ENCODE measurements around the gene CHST10.

The CHST10 gene

GRCh38 chr2:100423631-100424030, 6.2 kb upstream of the CHST10 start:
- no peaks in the 10 kb centered on the region for H3K36me3 ChIP-seq (ENCODE audit: low read depth)
- no peak overlapping the region for H3K27ac ChIP-seq (ENCODE audit: poor library complexity, severe bottlenecking)
- H3K4me3 ChIP-seq (ENCODE audit: severe bottlenecking) = no peak overlapping the region
- H3K9me3 ChIP-seq (ENCODE audit: severe bottlenecking) = no peaks in the 10 kb centered on the region
- no peak for DNase-seq (ENCODE audit: low spot score)
- no peak for TF ChIP-seq CTCF (IDR thresholded peaks at IDR 0.05; ENCODE audit: poor library complexity, severe bottlenecking)
- no peak for ATAC-seq (ENCODE audit: low read depth)
- H3K27me3 ChIP-seq (ENCODE audit: insufficient read depth, poor library complexity, severe bottlenecking) = no peaks in the 10 kb centered on the region
- H3K4me1 ChIP-seq (ENCODE audit: insufficient read depth, poor library complexity, severe bottlenecking) = no peaks in the 10 kb centered on the region

GRCh38 chr2:100422320-100423055, 5.0 kb upstream of the CHST10 start:
- no peak for DNase-seq (ENCODE audit: low spot score)
- Histone ChIP-seq H3K27me3 (ENCODE audit: insufficient read depth, poor library complexity, severe bottlenecking) (no peaks in the 10 kb centered on the region), H3K36me3 (ENCODE audit: low read depth) (no peaks in the 10 kb centered on the region), H3K27ac (ENCODE audit: poor library complexity, severe bottlenecking) (no peak overlapping the region), H3K9me3 (ENCODE audit: severe bottlenecking) (no peaks in the 10 kb centered on the region), H3K4me1 (ENCODE audit: insufficient read depth, poor library complexity, severe bottlenecking) (no peaks in the 10 kb centered on the region), H3K4me3 (ENCODE audit: severe bottlenecking) (no peak overlapping the region)
- peak; percentile 48 for TF ChIP-seq CTCF (IDR thresholded peaks at IDR 0.05; ENCODE audit: poor library complexity, severe bottlenecking)
- ATAC-seq (ENCODE audit: low read depth) = peak; percentile 87

GRCh38 chr2:100419915-100420314, 2.4 kb upstream of the CHST10 start:
- Histone ChIP-seq H3K27me3 (ENCODE audit: insufficient read depth, poor library complexity, severe bottlenecking) (no peaks in the 10 kb centered on the region), H3K4me1 (ENCODE audit: insufficient read depth, poor library complexity, severe bottlenecking) (peaks cover 3% of the 10 kb centered on the region), H3K4me3 (ENCODE audit: severe bottlenecking) (no peak overlapping the region), H3K36me3 (ENCODE audit: low read depth) (no peaks in the 10 kb centered on the region), H3K9me3 (ENCODE audit: severe bottlenecking) (no peaks in the 10 kb centered on the region), H3K27ac (ENCODE audit: poor library complexity, severe bottlenecking) (no peak overlapping the region)
- DNase-seq (ENCODE audit: low spot score) (no peak), ATAC-seq (ENCODE audit: low read depth) (no peak)
- TF ChIP-seq CTCF (IDR thresholded peaks at IDR 0.05; ENCODE audit: poor library complexity, severe bottlenecking) = no peak

GRCh38 chr2:100418406-100418962, 1.0 kb upstream of the CHST10 start:
- no peak for TF ChIP-seq CTCF (IDR thresholded peaks at IDR 0.05; ENCODE audit: poor library complexity, severe bottlenecking)
- H3K27ac ChIP-seq (ENCODE audit: poor library complexity, severe bottlenecking) = no peak overlapping the region
- no peak overlapping the region for H3K4me3 ChIP-seq (ENCODE audit: severe bottlenecking)
- H3K9me3 ChIP-seq (ENCODE audit: severe bottlenecking) = no peaks in the 10 kb centered on the region
- ATAC-seq (ENCODE audit: low read depth) (no peak), DNase-seq (ENCODE audit: low spot score) (no peak)
- no peaks in the 10 kb centered on the region for H3K27me3 ChIP-seq (ENCODE audit: insufficient read depth, poor library complexity, severe bottlenecking)
- H3K4me1 ChIP-seq (ENCODE audit: insufficient read depth, poor library complexity, severe bottlenecking) = peaks cover 3% of the 10 kb centered on the region
- no peaks in the 10 kb centered on the region for H3K36me3 ChIP-seq (ENCODE audit: low read depth)

- Histone ChIP-seq H3K9me3 (ENCODE audit: severe bottlenecking) (no peaks in the 10 kb centered on the region), H3K4me1 (ENCODE audit: insufficient read depth, poor library complexity, severe bottlenecking) (peaks cover 3% of the 10 kb centered on the region), H3K27me3 (ENCODE audit: insufficient read depth, poor library complexity, severe bottlenecking) (no peaks in the 10 kb centered on the region), H3K4me3 (ENCODE audit: severe bottlenecking) (peak overlapping the region; percentile 95), H3K27ac (ENCODE audit: poor library complexity, severe bottlenecking) (peak overlapping the region; percentile 21), H3K36me3 (ENCODE audit: low read depth) (no peaks in the 10 kb centered on the region)
- TF ChIP-seq CTCF (IDR thresholded peaks at IDR 0.05; ENCODE audit: poor library complexity, severe bottlenecking) = no peak
- DNase-seq (ENCODE audit: low spot score) = no peak
- no peak for ATAC-seq (ENCODE audit: low read depth)
Measured at GRCh38 chr2:100417711-100418124, 250 bp upstream of the CHST10 start.

All from RWPE2 (cell line).